ENCODE measurements around the gene MTHFD1. TPM values are rescaled to one million over a fixed set of nuclear protein-coding genes. Genes with fewer than 3 reads are reported as not detected.

The MTHFD1 gene
- total and polyA plus RNA-seq, 3 donors from 2014 or later: 22.3 to 28.8 (median 27.4) TPM

DNA sequence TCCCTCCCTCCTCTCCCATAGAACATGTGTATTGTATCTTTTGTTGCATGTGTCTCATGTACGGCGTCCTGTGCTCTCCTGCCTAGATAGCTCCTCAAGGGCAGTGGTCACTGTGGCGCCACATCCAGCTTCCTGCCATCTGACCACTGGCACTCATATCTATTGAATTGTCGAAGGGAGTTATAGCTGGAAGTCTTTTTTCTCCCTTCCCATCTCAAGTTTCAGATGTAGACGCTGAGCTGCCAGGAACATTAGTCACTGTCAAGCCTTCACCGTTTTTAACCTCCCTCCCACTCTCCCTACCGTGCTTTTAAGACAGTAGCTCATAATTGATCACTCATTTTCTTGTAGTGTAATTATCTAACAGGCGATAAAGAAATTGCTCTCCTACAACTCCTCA is 33.0 kb downstream of the MTHFD1 start:
- WGBS, 2 donors: 55 to 62% methylated on average over 8 of the region's 8 CpGs
- Histone ChIP-seq H3K4me3 (no peak overlapping the region), H3K9me3 (no peaks in the 10 kb centered on the region), H3K36me3 (ENCODE audit: low read depth, missing control alignments) (no peaks in the 10 kb centered on the region), H3K4me1 (no peaks in the 10 kb centered on the region), H3K27ac (no peak overlapping the region), H3K27me3 (no peaks in the 10 kb centered on the region)
- no peak for TF ChIP-seq POLR2A (IDR thresholded peaks at IDR 0.05)
- TF ChIP-seq CTCF (IDR thresholded peaks at IDR 0.05): no peak
- intact Hi-C loops (cut with DNase I; ENCODE audit: low total_unique reads): no loop called here
- no peak for DNase-seq

DNA sequence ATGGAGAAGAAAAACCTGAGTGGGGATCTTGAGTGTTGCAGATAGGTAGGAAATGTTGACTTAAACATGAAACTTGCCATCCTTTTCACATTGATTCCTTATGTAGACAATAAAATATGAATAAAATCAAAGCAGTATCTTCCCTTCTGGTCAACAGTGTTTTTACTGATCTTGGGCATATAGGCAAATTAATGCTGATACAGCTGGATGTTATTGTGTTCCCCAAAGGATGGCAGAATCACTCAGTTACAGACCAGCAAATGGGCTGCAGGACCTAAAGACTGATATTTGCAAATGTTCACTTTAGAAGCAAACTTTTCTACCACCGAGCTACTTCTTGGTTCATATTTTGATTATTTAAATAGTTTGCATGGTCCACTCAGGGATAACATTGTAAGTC is 33.9 kb downstream of the MTHFD1 start:
- H3K27ac ChIP-seq: no peak overlapping the region
- no peaks in the 10 kb centered on the region for H3K36me3 ChIP-seq (ENCODE audit: low read depth, missing control alignments)
- H3K9me3 ChIP-seq: no peaks in the 10 kb centered on the region
- DNase-seq: no peak
- intact Hi-C loops (cut with DNase I; ENCODE audit: low total_unique reads): no loop called here
- H3K4me3 ChIP-seq: no peak overlapping the region
- no peaks in the 10 kb centered on the region for H3K4me1 ChIP-seq
- no peak for TF ChIP-seq POLR2A (IDR thresholded peaks at IDR 0.05)
- TF ChIP-seq CTCF (IDR thresholded peaks at IDR 0.05): no peak
- H3K27me3 ChIP-seq: no peaks in the 10 kb centered on the region
- 80 to 91% methylated on average over 1 of the region's 1 CpG for WGBS, 2 donors

- WGBS, 2 donors: 90 to 93% methylated on average over 7 of the region's 7 CpGs
- no peaks in the 10 kb centered on the region for H3K36me3 ChIP-seq (ENCODE audit: low read depth, missing control alignments)
- intact Hi-C loops (cut with DNase I; ENCODE audit: low total_unique reads): no loop called here
Measured at GRCh38 chr14:64422756-64423155, 34.6 kb downstream of the MTHFD1 start.

GRCh38 chr14:64423987-64424386 is 35.8 kb downstream of the MTHFD1 start:
- Histone ChIP-seq H3K36me3 (ENCODE audit: low read depth, missing control alignments) (no peaks in the 10 kb centered on the region), H3K27ac (no peak overlapping the region), H3K4me3 (no peak overlapping the region), H3K27me3 (no peaks in the 10 kb centered on the region), H3K9me3 (no peaks in the 10 kb centered on the region), H3K4me1 (no peaks in the 10 kb centered on the region)
- TF ChIP-seq CTCF (IDR thresholded peaks at IDR 0.05) (no peak), POLR2A (IDR thresholded peaks at IDR 0.05) (no peak)
- DNase-seq: no peak
- intact Hi-C loops (cut with DNase I; ENCODE audit: low total_unique reads): no loop called here
- WGBS, 2 donors: 70 to 84% methylated on average over 6 of the region's 6 CpGs

More at GRCh38 chr14:64422756-64423155, 34.6 kb downstream of the MTHFD1 start:
- H3K27me3 ChIP-seq: no peaks in the 10 kb centered on the region
- H3K9me3 ChIP-seq: no peaks in the 10 kb centered on the region
- no peak for DNase-seq
- H3K27ac ChIP-seq: no peak overlapping the region
- no peaks in the 10 kb centered on the region for H3K4me1 ChIP-seq
- no peak overlapping the region for H3K4me3 ChIP-seq
- no peak for TF ChIP-seq CTCF (IDR thresholded peaks at IDR 0.05)
- no peak for TF ChIP-seq POLR2A (IDR thresholded peaks at IDR 0.05)

- H3K4me3 ChIP-seq: no peak overlapping the region
- H3K9me3 ChIP-seq: no peaks in the 10 kb centered on the region
- no peak for DNase-seq
- intact Hi-C loops (cut with DNase I; ENCODE audit: low total_unique reads): no loop called here
- TF ChIP-seq POLR2A (IDR thresholded peaks at IDR 0.05) (no peak), CTCF (IDR thresholded peaks at IDR 0.05) (no peak)
- no peak overlapping the region for H3K27ac ChIP-seq
- no peaks in the 10 kb centered on the region for H3K36me3 ChIP-seq (ENCODE audit: low read depth, missing control alignments)
- 54 to 67% methylated on average over 3 of the region's 3 CpGs for WGBS, 2 donors
- H3K4me1 ChIP-seq: no peaks in the 10 kb centered on the region
- no peaks in the 10 kb centered on the region for H3K27me3 ChIP-seq
Measured at GRCh38 chr14:64434528-64434927, 46.4 kb downstream of the MTHFD1 start.

All from testis (tissue), 3 donors.